Nephron (organoid): ENCODE data around the gene DHX16.

ENCODE experiments used
- H3K27ac Mint-ChIP-seq, 3 experiments: 2 replicates each; pipeline ENCODE4 v1.8.0; 2020; ENCODE audit warnings: mixed read lengths in 3 of 3, mild to moderate bottlenecking in 2 of 3, moderate library complexity in 1 of 3
- H3K27me3 Mint-ChIP-seq: 2 replicates; pipeline ENCODE4 v1.8.0; 2021; ENCODE audit warnings: low read depth, mild to moderate bottlenecking, moderate library complexity, mixed read lengths
- H3K36me3 Mint-ChIP-seq: 2 replicates; pipeline ENCODE4 v1.8.0; 2020; ENCODE audit warnings: low read depth, mixed read lengths
- H3K4me1 Mint-ChIP-seq: 2 replicates; pipeline ENCODE4 v1.8.0; 2020; ENCODE audit warnings: mixed read lengths
- H3K4me3 Mint-ChIP-seq, 3 experiments: 2 replicates each; pipeline ENCODE4 v1.8.0; 2020; ENCODE audit warnings: mild to moderate bottlenecking in 3 of 3, mixed read lengths in 3 of 3, moderate library complexity in 2 of 3
- H3K9me3 Mint-ChIP-seq: 2 replicates; pipeline ENCODE4 v1.8.0; 2020; ENCODE audit warnings: mixed read lengths
- TF ChIP-seq, protein P1 (sequence below), 3 experiments: fragments of 200-600 bp; sonication (generic); IDR thresholded peaks; one replicate each; pipeline ENCODE4 v1.5.0; 2021; ENCODE audit warnings: antibody characterized with exemption in 3 of 3; ENCODE audit not compliant: unreplicated experiment in 3 of 3

Gene DHX16

DNA sequence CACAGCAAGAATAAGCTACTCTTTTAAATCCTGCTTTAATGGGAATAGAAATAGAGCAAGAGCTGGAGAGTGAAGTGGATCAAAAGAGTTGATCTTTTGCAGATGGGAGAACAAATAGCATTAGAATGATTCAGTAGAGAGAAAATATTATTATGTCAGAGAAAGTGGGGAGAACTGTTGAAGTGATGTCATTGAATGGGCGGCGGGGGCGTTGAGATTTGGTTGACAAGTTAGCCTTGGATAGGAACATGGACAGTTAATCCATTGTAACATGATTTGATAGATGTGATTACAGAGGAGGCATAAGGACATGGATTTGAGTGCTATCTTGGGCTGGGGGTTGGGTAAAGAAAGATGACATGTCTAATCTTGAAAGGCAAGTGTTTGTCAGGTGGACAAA lies 37.0 kb downstream of the DHX16 start:
- no peaks in the 10 kb centered on the region for H3K4me1 Mint-ChIP-seq
- no peaks in the 10 kb centered on the region for H3K27me3 Mint-ChIP-seq
- H3K9me3 Mint-ChIP-seq = no peaks in the 10 kb centered on the region
- H3K27ac Mint-ChIP-seq = no peak overlapping the region
- TF ChIP-seq, protein P1, sequence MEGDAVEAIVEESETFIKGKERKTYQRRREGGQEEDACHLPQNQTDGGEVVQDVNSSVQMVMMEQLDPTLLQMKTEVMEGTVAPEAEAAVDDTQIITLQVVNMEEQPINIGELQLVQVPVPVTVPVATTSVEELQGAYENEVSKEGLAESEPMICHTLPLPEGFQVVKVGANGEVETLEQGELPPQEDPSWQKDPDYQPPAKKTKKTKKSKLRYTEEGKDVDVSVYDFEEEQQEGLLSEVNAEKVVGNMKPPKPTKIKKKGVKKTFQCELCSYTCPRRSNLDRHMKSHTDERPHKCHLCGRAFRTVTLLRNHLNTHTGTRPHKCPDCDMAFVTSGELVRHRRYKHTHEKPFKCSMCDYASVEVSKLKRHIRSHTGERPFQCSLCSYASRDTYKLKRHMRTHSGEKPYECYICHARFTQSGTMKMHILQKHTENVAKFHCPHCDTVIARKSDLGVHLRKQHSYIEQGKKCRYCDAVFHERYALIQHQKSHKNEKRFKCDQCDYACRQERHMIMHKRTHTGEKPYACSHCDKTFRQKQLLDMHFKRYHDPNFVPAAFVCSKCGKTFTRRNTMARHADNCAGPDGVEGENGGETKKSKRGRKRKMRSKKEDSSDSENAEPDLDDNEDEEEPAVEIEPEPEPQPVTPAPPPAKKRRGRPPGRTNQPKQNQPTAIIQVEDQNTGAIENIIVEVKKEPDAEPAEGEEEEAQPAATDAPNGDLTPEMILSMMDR (IDR thresholded peaks at IDR 0.05; ENCODE audit: unreplicated experiment in 3 of 3) = no peak
- H3K4me3 Mint-ChIP-seq = no peak overlapping the region
- H3K36me3 Mint-ChIP-seq = peaks cover 63% of the 10 kb centered on the region

DNA sequence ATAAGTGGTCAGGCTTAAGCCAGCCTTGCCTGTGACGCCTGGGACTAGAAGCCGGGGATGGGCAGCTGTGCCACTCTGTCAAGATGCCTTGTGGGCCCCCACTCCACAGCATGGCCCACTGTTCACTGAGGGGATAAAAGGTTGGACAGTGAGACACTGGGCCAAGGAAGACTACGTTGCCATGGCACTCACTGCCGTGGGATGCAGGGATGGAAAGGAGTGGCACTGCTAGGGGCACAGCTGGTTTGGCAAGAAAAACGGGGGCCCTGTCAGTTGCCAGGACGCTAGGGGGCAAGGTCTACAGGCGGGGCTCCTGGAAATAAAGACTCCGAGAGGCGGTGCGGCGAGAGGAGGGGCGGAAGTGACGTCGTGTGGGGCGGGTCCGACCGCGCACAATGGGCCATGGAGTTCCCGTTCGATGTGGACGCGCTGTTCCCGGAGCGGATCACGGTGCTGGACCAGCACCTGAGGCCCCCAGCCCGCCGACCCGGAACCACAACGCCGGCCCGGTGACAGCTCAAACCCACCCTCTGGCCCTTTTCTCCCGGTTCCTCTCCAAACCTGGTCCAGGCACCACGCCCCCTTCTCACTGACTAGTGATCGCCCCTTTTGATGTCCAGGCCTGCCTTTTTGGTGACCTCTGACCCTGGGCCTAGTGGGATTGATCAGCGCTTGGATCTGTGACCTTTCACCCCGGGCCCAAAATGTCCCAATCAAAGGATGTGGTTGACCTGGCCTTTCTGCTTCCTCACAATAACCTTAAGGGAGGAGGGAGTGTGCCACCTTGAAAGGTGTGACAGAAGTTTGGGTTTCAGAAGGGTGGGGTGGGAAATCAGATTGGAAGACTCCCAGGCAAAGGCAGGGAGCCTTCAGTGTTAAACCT lies 46.1 kb downstream of the DHX16 start, which contains the start of gene ATAT1:
Gene ATAT1, plus strand, starts transcription at position 391 of the 883 bp plus-strand sequence.
- TF ChIP-seq, protein P1 (IDR thresholded peaks at IDR 0.05; ENCODE audit: unreplicated experiment in 3 of 3) = peak; percentile 27 to 34 (median 32)
- peak within 1 kb of the TSS; percentile 87 to 97 (median 94) for H3K27ac Mint-ChIP-seq
- H3K27me3 Mint-ChIP-seq = no peaks in the 10 kb centered on the region

DNA sequence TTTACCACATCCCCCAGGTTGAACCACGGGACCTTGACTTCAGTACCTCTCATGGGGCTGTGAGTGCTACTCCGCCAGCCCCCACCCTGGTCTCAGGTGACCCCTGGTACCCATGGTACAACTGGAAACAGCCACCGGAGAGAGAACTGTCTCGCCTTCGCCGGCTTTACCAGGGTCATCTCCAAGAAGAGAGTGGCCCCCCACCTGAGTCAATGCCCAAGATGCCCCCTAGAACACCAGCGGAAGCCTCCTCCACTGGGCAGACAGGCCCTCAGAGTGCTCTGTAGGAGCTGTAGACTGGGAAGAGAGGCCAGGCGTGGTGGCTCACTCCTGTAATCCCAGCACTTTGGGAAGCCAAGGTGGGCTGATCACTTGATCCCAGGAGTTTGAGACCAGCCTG lies 47.3 kb downstream of the DHX16 start:
- Mint-ChIP-seq H3K36me3 (peaks cover 49% of the 10 kb centered on the region), H3K4me1 (peaks cover 20% of the 10 kb centered on the region), H3K27ac (peak overlapping the region in 2 of 3 experiments; percentile 18 to 87), H3K9me3 (no peaks in the 10 kb centered on the region), H3K27me3 (no peaks in the 10 kb centered on the region), H3K4me3 (peak overlapping the region; percentile 88 to 92 (median 91))
- TF ChIP-seq, protein P1 (IDR thresholded peaks at IDR 0.05; ENCODE audit: unreplicated experiment in 3 of 3) = no peak

More for the DNA sequence above, 46.1 kb downstream of the DHX16 start, which contains the start of gene ATAT1:
- peaks cover 59% of the 10 kb centered on the region for H3K36me3 Mint-ChIP-seq
- peaks cover 20% of the 10 kb centered on the region for H3K4me1 Mint-ChIP-seq
- H3K4me3 Mint-ChIP-seq = peak within 1 kb of the TSS; percentile 88 to 92 (median 91)
- no peaks in the 10 kb centered on the region for H3K9me3 Mint-ChIP-seq

DNA sequence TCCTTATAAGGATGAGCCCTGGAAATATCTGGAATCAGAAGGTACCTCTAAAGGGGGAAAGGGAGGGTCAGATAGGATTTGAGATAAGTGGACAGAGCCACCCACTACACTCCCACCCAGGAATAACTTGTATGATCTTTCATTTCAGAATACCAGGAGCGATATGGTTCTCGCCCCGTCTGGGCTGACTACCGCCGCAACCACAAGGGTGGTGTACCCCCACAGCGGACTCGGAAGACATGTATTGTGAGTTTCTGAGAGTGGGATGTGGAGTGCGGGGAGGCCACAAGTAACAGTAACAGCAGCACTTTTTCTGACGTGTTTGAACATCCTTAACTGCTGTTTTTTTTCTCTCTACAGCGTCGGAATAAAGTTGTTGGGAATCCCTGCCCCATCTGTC lies 53.2 kb downstream of the DHX16 start:
- Mint-ChIP-seq H3K9me3 (peaks cover 3% of the 10 kb centered on the region), H3K4me1 (peaks cover 8% of the 10 kb centered on the region), H3K27me3 (peaks cover 5% of the 10 kb centered on the region), H3K36me3 (peaks cover 42% of the 10 kb centered on the region), H3K4me3 (peak overlapping the region; percentile 96 to 99 (median 97)), H3K27ac (peak overlapping the region in 1 of 3 experiments; percentile 36)
- TF ChIP-seq, protein P1 (IDR thresholded peaks at IDR 0.05; ENCODE audit: unreplicated experiment in 3 of 3) = no peak

DNA sequence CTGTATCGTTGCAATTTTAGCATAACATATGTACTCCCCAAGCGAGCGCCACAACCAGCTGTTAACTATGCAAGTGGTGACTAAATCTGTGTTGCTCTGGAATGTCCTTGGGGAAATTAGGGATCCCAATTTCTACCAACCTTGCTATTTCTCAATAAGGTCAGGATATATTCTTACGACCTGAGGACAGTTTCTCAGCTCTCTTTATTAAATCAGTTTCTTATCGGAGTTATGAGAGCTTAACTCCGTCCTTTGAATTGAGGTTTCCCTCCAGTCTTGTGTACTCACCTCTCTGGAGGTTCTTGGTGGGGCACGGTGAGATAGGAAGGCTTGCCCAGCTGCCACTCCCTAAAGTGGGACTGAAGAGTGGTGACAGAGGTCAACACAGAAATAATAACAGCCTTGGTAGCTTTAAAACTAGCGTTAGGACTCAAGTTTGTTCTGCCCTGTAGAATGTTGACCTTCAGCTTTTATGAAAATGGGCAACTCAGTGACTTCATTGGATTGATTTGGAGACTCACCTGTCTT lies 54.5 kb downstream of the DHX16 start:
- TF ChIP-seq, protein P1 (IDR thresholded peaks at IDR 0.05; ENCODE audit: unreplicated experiment in 3 of 3) = no peak
- Mint-ChIP-seq H3K4me1 (peaks cover 18% of the 10 kb centered on the region), H3K9me3 (peaks cover 3% of the 10 kb centered on the region), H3K27me3 (peaks cover 5% of the 10 kb centered on the region), H3K27ac (peak overlapping the region; percentile 100), H3K36me3 (peaks cover 45% of the 10 kb centered on the region), H3K4me3 (peak overlapping the region; percentile 96 to 99 (median 97))
